Measurements from ENCODE around the gene DIAPH3. TPM values are rescaled to one million over a fixed set of nuclear protein-coding genes. Genes with fewer than 3 reads are reported as not detected.

The DIAPH3 gene
- total RNA-seq, 4 donors from 2014 or later, result 0.27 to 3.9 (median 2.1) TPM

- no peak for DNase-seq (ENCODE audit: low spot score in 2 of 2)
- no peak overlapping the region for H3K4me3 ChIP-seq (ENCODE audit: low read depth, poor library complexity, severe bottlenecking)
- no peak for TF ChIP-seq POLR2A (IDR thresholded peaks at IDR 0.05)
- TF ChIP-seq CTCF (IDR thresholded peaks at IDR 0.05), result no peak
- intact Hi-C loops (cut with DNase I; ENCODE audit: low total_unique reads), result loop anchor here (5.0 kb wide), 1 partner anchor 1825 kb away; no protein-coding TSS in a partner anchor
- 92% methylated on average over 3 of the region's 3 CpGs for WGBS, 2 donors
Observed at GRCh38 chr13:59976856-59977255, 186.9 kb downstream of the DIAPH3 start.

GRCh38 chr13:59975807-59976435, 187.8 kb downstream of the DIAPH3 start:
- H3K4me3 ChIP-seq (ENCODE audit: low read depth, poor library complexity, severe bottlenecking), result no peak overlapping the region
- TF ChIP-seq POLR2A (IDR thresholded peaks at IDR 0.05), result no peak
- no peak for DNase-seq (ENCODE audit: low spot score in 2 of 2)
- intact Hi-C loops (cut with DNase I; ENCODE audit: low total_unique reads), result loop anchor here (5.0 kb wide), 1 partner anchor 1826 kb away; no protein-coding TSS in a partner anchor
- 93 to 97% methylated on average over 6 of the region's 6 CpGs for WGBS, 2 donors

- DNase-seq (ENCODE audit: low spot score in 2 of 2), result no peak
- TF ChIP-seq POLR2A (IDR thresholded peaks at IDR 0.05), result no peak
- no peak for TF ChIP-seq CTCF (IDR thresholded peaks at IDR 0.05)
- intact Hi-C loops (cut with DNase I; ENCODE audit: low total_unique reads), result no loop called here
- no peak overlapping the region for H3K4me3 ChIP-seq (ENCODE audit: low read depth, poor library complexity, severe bottlenecking)
- 91 to 92% methylated on average over 3 of the region's 3 CpGs for WGBS, 2 donors
Observed at GRCh38 chr13:59970847-59971246, 192.9 kb downstream of the DIAPH3 start.

GRCh38 chr13:59963827-59964226, 199.9 kb downstream of the DIAPH3 start:
- intact Hi-C loops (cut with DNase I; ENCODE audit: low total_unique reads), result no loop called here
- no peak overlapping the region for H3K4me3 ChIP-seq (ENCODE audit: low read depth, poor library complexity, severe bottlenecking)
- TF ChIP-seq CTCF (IDR thresholded peaks at IDR 0.05) (no peak), POLR2A (IDR thresholded peaks at IDR 0.05) (no peak)
- WGBS, 2 donors, result 71 to 92% methylated on average over 2 of the region's 2 CpGs
- no peak for DNase-seq (ENCODE audit: low spot score in 2 of 2)

- TF ChIP-seq CTCF (IDR thresholded peaks at IDR 0.05) (no peak), POLR2A (IDR thresholded peaks at IDR 0.05) (no peak)
- intact Hi-C loops (cut with DNase I; ENCODE audit: low total_unique reads), result no loop called here
- no peak for DNase-seq (ENCODE audit: low spot score in 2 of 2)
- no peak overlapping the region for H3K4me3 ChIP-seq (ENCODE audit: low read depth, poor library complexity, severe bottlenecking)
Observed at GRCh38 chr13:59963383-59963782, 200.3 kb downstream of the DIAPH3 start.

- DNase-seq (ENCODE audit: low spot score in 2 of 2), result no peak
- 94 to 97% methylated on average over 4 of the region's 4 CpGs for WGBS, 2 donors
- TF ChIP-seq POLR2A (IDR thresholded peaks at IDR 0.05) (no peak), CTCF (IDR thresholded peaks at IDR 0.05) (no peak)
- H3K4me3 ChIP-seq (ENCODE audit: low read depth, poor library complexity, severe bottlenecking), result no peak overlapping the region
- intact Hi-C loops (cut with DNase I; ENCODE audit: low total_unique reads), result no loop called here
Observed at GRCh38 chr13:59962343-59962742, 201.4 kb downstream of the DIAPH3 start.

Data from lower leg skin (tissue), 4 donors.